ENCODE results near the gene PLEKHM3. TPM values are rescaled to one million over a fixed set of nuclear protein-coding genes. Genes with fewer than 3 reads are reported as not detected.

Gene PLEKHM3
- total and polyA plus RNA-seq, 2 of the 13 experiments (the other 11 are each of a cell fraction or from before 2014, with no cell fraction given), result 4.5 to 4.7 TPM

DNA sequence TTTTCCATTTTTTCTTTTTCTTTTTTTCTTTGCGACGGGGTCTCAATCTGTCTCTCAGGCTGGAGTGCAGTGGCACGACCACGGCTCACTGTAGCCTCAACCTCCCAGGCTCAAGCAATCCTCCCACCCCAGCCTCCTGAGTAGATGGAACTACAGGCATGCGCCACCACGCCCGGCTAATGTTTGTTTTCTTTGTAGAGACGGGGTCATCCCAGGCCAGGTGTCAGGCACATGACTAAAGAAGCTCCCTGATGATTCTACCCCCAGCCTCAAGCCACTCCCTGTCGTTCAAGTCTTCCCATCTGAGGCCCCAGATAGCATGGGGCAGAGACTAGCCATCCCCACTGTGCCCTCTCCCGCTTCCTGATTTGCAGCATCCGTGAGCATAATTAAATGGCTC is 245.8 kb downstream of the PLEKHM3 start (continued):
- TF ChIP-seq, protein P1, sequence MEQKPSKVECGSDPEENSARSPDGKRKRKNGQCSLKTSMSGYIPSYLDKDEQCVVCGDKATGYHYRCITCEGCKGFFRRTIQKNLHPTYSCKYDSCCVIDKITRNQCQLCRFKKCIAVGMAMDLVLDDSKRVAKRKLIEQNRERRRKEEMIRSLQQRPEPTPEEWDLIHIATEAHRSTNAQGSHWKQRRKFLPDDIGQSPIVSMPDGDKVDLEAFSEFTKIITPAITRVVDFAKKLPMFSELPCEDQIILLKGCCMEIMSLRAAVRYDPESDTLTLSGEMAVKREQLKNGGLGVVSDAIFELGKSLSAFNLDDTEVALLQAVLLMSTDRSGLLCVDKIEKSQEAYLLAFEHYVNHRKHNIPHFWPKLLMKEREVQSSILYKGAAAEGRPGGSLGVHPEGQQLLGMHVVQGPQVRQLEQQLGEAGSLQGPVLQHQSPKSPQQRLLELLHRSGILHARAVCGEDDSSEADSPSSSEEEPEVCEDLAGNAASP (CRISPR knock-in tag; IDR thresholded peaks at IDR 0.05; ENCODE audit: borderline replicate concordance), result peak; percentile 94; the same call in 1 of the 2 replicates
- TF ChIP-seq MTA3 (CRISPR knock-in tag; IDR thresholded peaks at IDR 0.05) (no peak), RXRA (CRISPR knock-in tag; IDR thresholded peaks at IDR 0.05) (peak; percentile 74; the same call in 1 of the 2 replicates), ZMYM4 (CRISPR knock-in tag; IDR thresholded peaks at IDR 0.05) (0 out of 2 replicates have a peak, but pooled peaks have one; percentile 14), NFIB (CRISPR knock-in tag; IDR thresholded peaks at IDR 0.05; ENCODE audit: borderline replicate concordance) (no peak), NFIC (IDR thresholded peaks at IDR 0.05; ENCODE audit: low read length) (no peak), PHF21A (CRISPR knock-in tag; IDR thresholded peaks at IDR 0.05) (no peak), ZNF350 (CRISPR knock-in tag; IDR thresholded peaks at IDR 0.05; ENCODE audit: borderline replicate concordance, low read depth) (no peak), ZFP1 (CRISPR knock-in tag; IDR thresholded peaks at IDR 0.05) (no peak), ZNF709 (CRISPR knock-in tag; IDR thresholded peaks at IDR 0.05) (no peak), MAFG (CRISPR knock-in tag; IDR thresholded peaks at IDR 0.05) (no peak), ZNF558 (CRISPR knock-in tag; IDR thresholded peaks at IDR 0.05; ENCODE audit: borderline replicate concordance) (no peak)
- TF ChIP-seq, protein P2, sequence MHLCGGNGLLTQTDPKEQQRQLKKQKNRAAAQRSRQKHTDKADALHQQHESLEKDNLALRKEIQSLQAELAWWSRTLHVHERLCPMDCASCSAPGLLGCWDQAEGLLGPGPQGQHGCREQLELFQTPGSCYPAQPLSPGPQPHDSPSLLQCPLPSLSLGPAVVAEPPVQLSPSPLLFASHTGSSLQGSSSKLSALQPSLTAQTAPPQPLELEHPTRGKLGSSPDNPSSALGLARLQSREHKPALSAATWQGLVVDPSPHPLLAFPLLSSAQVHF (CRISPR knock-in tag; IDR thresholded peaks at IDR 0.05), result no peak
- TF ChIP-seq, protein P3, sequence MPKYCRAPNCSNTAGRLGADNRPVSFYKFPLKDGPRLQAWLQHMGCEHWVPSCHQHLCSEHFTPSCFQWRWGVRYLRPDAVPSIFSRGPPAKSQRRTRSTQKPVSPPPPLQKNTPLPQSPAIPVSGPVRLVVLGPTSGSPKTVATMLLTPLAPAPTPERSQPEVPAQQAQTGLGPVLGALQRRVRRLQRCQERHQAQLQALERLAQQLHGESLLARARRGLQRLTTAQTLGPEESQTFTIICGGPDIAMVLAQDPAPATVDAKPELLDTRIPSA (CRISPR knock-in tag; IDR thresholded peaks at IDR 0.05; ENCODE audit: borderline replicate concordance), result no peak
- TF ChIP-seq, protein P4, sequence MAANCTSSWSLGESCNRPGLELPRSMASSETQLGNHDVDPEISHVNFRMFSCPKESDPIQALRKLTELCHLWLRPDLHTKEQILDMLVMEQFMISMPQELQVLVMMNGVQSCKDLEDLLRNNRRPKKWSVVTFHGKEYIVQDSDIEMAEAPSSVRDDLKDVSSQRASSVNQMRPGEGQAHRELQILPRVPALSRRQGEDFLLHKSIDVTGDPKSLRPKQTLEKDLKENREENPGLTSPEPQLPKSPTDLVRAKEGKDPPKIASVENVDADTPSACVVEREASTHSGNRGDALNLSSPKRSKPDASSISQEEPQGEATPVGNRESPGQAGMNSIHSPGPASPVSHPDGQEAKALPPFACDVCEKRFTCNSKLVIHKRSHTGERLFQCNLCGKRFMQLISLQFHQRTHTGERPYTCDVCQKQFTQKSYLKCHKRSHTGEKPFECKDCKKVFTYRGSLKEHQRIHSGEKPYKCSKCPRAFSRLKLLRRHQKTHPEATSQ (CRISPR knock-in tag; IDR thresholded peaks at IDR 0.05; ENCODE audit: borderline replicate concordance), result no peak

All from HepG2 (cell line).